Keratinocyte (primary cell): Measurements from ENCODE around the gene C1orf50. TPM values are rescaled to one million over a fixed set of nuclear protein-coding genes. Genes with fewer than 3 reads are reported as not detected.
A peak's percentile ranks its signal among the peaks of the same experiment; 100 is the strongest.

ENCODE experiments used
- DNase-seq: peaks from one replicate; pipeline ENCODE4 v3.0.0-alpha.2; 2011; ENCODE audit warnings: low read depth, missing footprints, low spot score
- FAIRE-seq: peaks from 2 replicates; lab custom pipeline; 2011; peaks lifted over from hg19 to GRCh38; lab: Jason Lieb, UNC
- H2AFZ ChIP-seq: 2 replicates; pipeline ENCODE4 v1.6.0; 2012; ENCODE audit warnings: low read length, control low read depth, inconsistent platforms; ENCODE audit not compliant: control insufficient read depth
- H3K27ac ChIP-seq: 2 replicates; pipeline ENCODE4 v1.5.1; 2011; ENCODE audit warnings: low read length; ENCODE audit not compliant: control insufficient read depth, insufficient read depth
- H3K27me3 ChIP-seq: 3 replicates; pipeline ENCODE4 v1.6.0; 2011; ENCODE audit warnings: low read length; ENCODE audit not compliant: control insufficient read depth, insufficient read depth; ENCODE audit errors: extremely low read depth
- H3K36me3 ChIP-seq, 2 experiments: 2 replicates in 1 of 2; 3 replicates in 1 of 2; pipeline ENCODE4 v1.5.1; 2011; ENCODE audit warnings: low read length in 2 of 2, mild to moderate bottlenecking in 1 of 2; ENCODE audit not compliant: control insufficient read depth in 2 of 2, insufficient read depth in 2 of 2; ENCODE audit errors: extremely low read depth in 1 of 2
- H3K4me1 ChIP-seq: 3 replicates; pipeline ENCODE4 v1.5.1; 2011; ENCODE audit warnings: low read length; ENCODE audit not compliant: control insufficient read depth, insufficient read depth; ENCODE audit errors: extremely low read depth
- H3K4me2 ChIP-seq: 3 replicates; pipeline ENCODE4 v1.6.0; 2011; ENCODE audit warnings: low read depth, low read length; ENCODE audit not compliant: control insufficient read depth, insufficient read depth; ENCODE audit errors: extremely low read depth
- H3K4me3 ChIP-seq, 3 experiments: fragments of 200-600 bp in 1 of 3; sonication (generic) in 1 of 3; 2 replicates in 2 of 3; 3 replicates in 1 of 3; pipeline ENCODE4 v1.5.1; 2011 to 2016; ENCODE audit warnings: low read length in 3 of 3, mild to moderate bottlenecking in 3 of 3, control low read depth in 2 of 3, inconsistent platforms in 1 of 3, low read depth in 1 of 3, mixed read lengths in 1 of 3, mixed run types in 1 of 3, moderate library complexity in 1 of 3; ENCODE audit not compliant: control insufficient read depth in 2 of 3, insufficient read depth in 2 of 3; ENCODE audit errors: extremely low read depth in 1 of 3
- H3K79me2 ChIP-seq: 2 replicates; pipeline ENCODE4 v1.6.0; 2012; ENCODE audit warnings: low read length; ENCODE audit not compliant: control insufficient read depth, insufficient read depth
- H3K9ac ChIP-seq: 3 replicates; pipeline ENCODE4 v1.6.0; 2011; ENCODE audit warnings: low read length; ENCODE audit not compliant: control insufficient read depth, insufficient read depth; ENCODE audit errors: extremely low read depth
- H3K9me1 ChIP-seq: 3 replicates; pipeline ENCODE4 v1.6.0; 2011; ENCODE audit warnings: low read length; ENCODE audit not compliant: control insufficient read depth, insufficient read depth; ENCODE audit errors: extremely low read depth
- H3K9me3 ChIP-seq: 2 replicates; pipeline ENCODE4 v1.5.1; 2012; ENCODE audit warnings: low read depth, low read length; ENCODE audit not compliant: control insufficient read depth
- H4K20me1 ChIP-seq: 3 replicates; pipeline ENCODE4 v1.6.0; 2011; ENCODE audit warnings: low read length; ENCODE audit not compliant: control insufficient read depth, insufficient read depth; ENCODE audit errors: extremely low read depth
- EZH2 ChIP-seq: IDR thresholded peaks from one replicate; pipeline ENCODE4 v1.6.1; 2012; ENCODE audit warnings: inconsistent platforms, mild to moderate bottlenecking, low read length, moderate library complexity
- dilution Hi-C: fragments of 300-500 bp; cut with MboI; formaldehyde crosslinking; loops from one replicate; pipeline ENCODE4 v1.7.0; 2020; ENCODE audit warnings: low sequenced_read_pairs; ENCODE audit not compliant: extremely low pct_ligation_motif_present
- polyA plus RNA-seq, 5 experiments: library from polyadenylated mRNA; depleted of rRNA in 3 of 5; stranded (reverse) in 3 of 5; stranded (forward) in 1 of 5; unstranded in 1 of 5; fragments of >200 nt; gene quantifications; 1 replicate in 1 of 5; 2 replicates in 3 of 5; 3 replicates in 1 of 5; pipeline versions ENCODE4 v1.2.1 to v1.2.3, GENCODE V29; 2011 to 2012; ENCODE audit warnings: missing spikeins in 2 of 5, low read depth in 1 of 5, low replicate concordance in 1 of 5
- TF ChIP-seq, protein P1 (sequence below), 3 experiments: IDR thresholded peaks in 1 of 3; conservative IDR thresholded peaks in 1 of 3; optimal IDR thresholded peaks in 1 of 3; 2 replicates in 2 of 3; 3 replicates in 1 of 3; pipeline versions ENCODE3 to v1.5.1; 2011; ENCODE audit warnings: low read length in 3 of 3, mild to moderate bottlenecking in 3 of 3, moderate library complexity in 2 of 3, control low read depth in 1 of 3, inconsistent platforms in 1 of 3; ENCODE audit not compliant: insufficient read depth in 2 of 3; ENCODE audit errors: extremely low read depth in 1 of 3

The C1orf50 gene
- polyA plus RNA-seq, 1 donor (not counting 4 experiments of a cell fraction or from before 2014, with no cell fraction given), result 9.6 TPM

DNA sequence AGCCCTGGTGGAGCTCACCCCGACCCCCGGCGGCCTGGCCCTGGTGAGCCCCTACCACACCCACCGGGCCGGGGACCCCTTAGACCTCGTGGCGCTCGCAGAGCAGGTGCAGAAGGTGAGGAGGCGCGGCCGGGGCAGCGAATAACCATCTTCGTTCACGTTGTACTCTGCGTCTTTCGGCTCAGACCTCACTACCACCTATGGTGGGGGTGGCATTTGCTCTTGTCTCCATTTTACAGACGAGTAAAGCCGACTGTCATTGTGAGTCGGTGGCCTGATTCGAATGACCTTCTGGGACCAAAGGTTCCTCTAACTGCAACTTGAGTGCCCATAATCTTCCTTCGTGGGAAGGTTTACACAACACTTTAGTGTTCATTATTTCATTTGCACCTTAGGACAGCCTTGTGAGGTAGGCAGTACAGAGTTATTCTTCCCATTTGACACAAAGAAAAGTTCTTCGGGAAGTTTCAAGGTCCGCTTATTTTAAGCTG, 506 bp downstream of the C1orf50 start:
- Histone ChIP-seq H3K4me3 (peak overlapping the region; percentile 65 to 85 (median 74)), H3K36me3 (no peaks in the 10 kb centered on the region), H4K20me1 (no peaks in the 10 kb centered on the region), H2AFZ (peak overlapping the region; percentile 32), H3K79me2 (peaks cover 49% of the 10 kb centered on the region), H3K27ac (peak overlapping the region; percentile 38), H3K9ac (peak overlapping the region; percentile 83), H3K9me1 (no peaks in the 10 kb centered on the region), H3K27me3 (no peaks in the 10 kb centered on the region), H3K9me3 (no peaks in the 10 kb centered on the region), H3K4me1 (peaks cover 12% of the 10 kb centered on the region), H3K4me2 (peak overlapping the region; percentile 77)
- TF ChIP-seq, protein P1, sequence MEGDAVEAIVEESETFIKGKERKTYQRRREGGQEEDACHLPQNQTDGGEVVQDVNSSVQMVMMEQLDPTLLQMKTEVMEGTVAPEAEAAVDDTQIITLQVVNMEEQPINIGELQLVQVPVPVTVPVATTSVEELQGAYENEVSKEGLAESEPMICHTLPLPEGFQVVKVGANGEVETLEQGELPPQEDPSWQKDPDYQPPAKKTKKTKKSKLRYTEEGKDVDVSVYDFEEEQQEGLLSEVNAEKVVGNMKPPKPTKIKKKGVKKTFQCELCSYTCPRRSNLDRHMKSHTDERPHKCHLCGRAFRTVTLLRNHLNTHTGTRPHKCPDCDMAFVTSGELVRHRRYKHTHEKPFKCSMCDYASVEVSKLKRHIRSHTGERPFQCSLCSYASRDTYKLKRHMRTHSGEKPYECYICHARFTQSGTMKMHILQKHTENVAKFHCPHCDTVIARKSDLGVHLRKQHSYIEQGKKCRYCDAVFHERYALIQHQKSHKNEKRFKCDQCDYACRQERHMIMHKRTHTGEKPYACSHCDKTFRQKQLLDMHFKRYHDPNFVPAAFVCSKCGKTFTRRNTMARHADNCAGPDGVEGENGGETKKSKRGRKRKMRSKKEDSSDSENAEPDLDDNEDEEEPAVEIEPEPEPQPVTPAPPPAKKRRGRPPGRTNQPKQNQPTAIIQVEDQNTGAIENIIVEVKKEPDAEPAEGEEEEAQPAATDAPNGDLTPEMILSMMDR (optimal IDR thresholded peaks at IDR 0.05 in 1 of 3, IDR thresholded peaks at IDR 0.05 in 1 of 3, conservative IDR thresholded peaks at IDR 0.05 in 1 of 3; ENCODE audit: extremely low read depth in 1 of 3, insufficient read depth in 2 of 3, low read length in 3 of 3), result no peak
- no peak for TF ChIP-seq EZH2
- DNase-seq, result no peak
- dilution Hi-C loops, result no loop called here
- FAIRE-seq, result no peak

DNA sequence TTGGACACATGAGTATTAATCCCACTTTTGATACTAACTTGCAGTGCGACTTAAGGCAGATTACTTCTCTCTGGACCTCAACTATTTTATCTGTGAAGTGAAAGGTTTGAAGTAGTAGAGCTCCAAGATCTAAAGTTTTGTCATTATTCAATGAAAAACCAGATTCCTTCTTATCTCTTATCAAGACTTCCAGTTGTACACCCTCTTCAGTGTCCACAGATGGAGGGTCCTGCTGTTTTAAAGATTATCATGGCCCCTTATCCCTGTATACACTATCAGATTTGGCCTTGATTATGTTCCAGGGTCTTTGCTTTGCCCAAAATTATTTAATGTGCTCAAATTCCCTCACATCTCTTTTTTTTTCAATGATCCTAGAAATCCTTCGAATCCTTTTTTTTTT, 1.1 kb downstream of the C1orf50 start:
- Histone ChIP-seq H2AFZ (no peak overlapping the region), H3K79me2 (peaks cover 49% of the 10 kb centered on the region), H3K4me1 (peaks cover 12% of the 10 kb centered on the region), H3K9me3 (no peaks in the 10 kb centered on the region), H3K36me3 (no peaks in the 10 kb centered on the region), H3K27ac (no peak overlapping the region), H4K20me1 (no peaks in the 10 kb centered on the region), H3K9ac (peak overlapping the region; percentile 83), H3K4me3 (peak overlapping the region; percentile 65 to 85 (median 74)), H3K27me3 (no peaks in the 10 kb centered on the region), H3K9me1 (no peaks in the 10 kb centered on the region), H3K4me2 (peak overlapping the region; percentile 77)
- dilution Hi-C loops, result no loop called here
- FAIRE-seq, result no peak
- DNase-seq, result no peak
- TF ChIP-seq, protein P1 (optimal IDR thresholded peaks at IDR 0.05 in 1 of 3, IDR thresholded peaks at IDR 0.05 in 1 of 3, conservative IDR thresholded peaks at IDR 0.05 in 1 of 3; ENCODE audit: extremely low read depth in 1 of 3, insufficient read depth in 2 of 3, low read length in 3 of 3), result no peak
- TF ChIP-seq EZH2, result no peak
